Measurements from ENCODE around the gene CREBL2.

DNA sequence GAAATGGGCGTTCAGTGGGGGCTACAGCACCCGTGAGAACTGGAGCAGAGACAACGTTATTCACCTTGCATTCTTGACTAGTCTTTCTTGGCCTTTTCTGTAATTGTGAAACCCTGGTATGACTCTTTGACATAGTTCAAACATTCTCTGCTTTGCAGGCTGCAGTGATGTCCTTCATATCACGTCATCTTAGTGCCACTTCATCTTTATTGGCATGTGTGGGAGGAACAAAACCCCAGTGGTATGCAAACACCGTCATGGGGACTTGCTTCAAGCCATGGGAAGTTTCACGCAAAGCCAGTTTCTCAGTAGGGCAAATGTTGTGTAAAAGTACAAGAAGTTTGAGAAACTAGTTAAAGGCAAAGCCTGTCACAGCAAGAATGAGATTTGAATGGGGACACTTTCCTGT, 28.8 kb upstream of the CREBL2 start:
- TF ChIP-seq, protein P1, sequence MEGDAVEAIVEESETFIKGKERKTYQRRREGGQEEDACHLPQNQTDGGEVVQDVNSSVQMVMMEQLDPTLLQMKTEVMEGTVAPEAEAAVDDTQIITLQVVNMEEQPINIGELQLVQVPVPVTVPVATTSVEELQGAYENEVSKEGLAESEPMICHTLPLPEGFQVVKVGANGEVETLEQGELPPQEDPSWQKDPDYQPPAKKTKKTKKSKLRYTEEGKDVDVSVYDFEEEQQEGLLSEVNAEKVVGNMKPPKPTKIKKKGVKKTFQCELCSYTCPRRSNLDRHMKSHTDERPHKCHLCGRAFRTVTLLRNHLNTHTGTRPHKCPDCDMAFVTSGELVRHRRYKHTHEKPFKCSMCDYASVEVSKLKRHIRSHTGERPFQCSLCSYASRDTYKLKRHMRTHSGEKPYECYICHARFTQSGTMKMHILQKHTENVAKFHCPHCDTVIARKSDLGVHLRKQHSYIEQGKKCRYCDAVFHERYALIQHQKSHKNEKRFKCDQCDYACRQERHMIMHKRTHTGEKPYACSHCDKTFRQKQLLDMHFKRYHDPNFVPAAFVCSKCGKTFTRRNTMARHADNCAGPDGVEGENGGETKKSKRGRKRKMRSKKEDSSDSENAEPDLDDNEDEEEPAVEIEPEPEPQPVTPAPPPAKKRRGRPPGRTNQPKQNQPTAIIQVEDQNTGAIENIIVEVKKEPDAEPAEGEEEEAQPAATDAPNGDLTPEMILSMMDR (IDR thresholded peaks at IDR 0.05), result no peak
- TF ChIP-seq POLR2A (IDR thresholded peaks at IDR 0.05) (no peak), POLR2AphosphoS5 (IDR thresholded peaks at IDR 0.05) (no peak)

Data from breast epithelium (tissue), 3 donors.